SK-N-SH (cell line): ENCODE measurements around the gene SCN8A.

Experiments used
- CTCF ChIP-seq: fragments of 200-600 bp; sonication (generic); IDR thresholded peaks from 2 replicates; pipeline ENCODE4 v1.6.1; 2017; ENCODE audit warnings: antibody characterized with exemption, mild to moderate bottlenecking, moderate library complexity
- EZH2phosphoT487 ChIP-seq: fragments of 200-600 bp; sonication (generic); IDR thresholded peaks from 2 replicates; pipeline ENCODE4 v1.6.1; 2017; ENCODE audit warnings: low read depth, mixed run types, mild to moderate bottlenecking, antibody characterized with exemption, moderate library complexity, borderline replicate concordance
- GABPA ChIP-seq: IDR thresholded peaks from 2 replicates; pipeline ENCODE4 v1.4.0; 2012; ENCODE audit warnings: low read depth, mild to moderate bottlenecking

- peak; percentile 70 for TF ChIP-seq CTCF
- TF ChIP-seq EZH2phosphoT487: no peak
- TF ChIP-seq GABPA: no peak
These were observed 233.0 kb downstream of the SCN8A start for GRCh38 chr12:51823875-51824565.
